CD8-positive, alpha-beta memory T cell (primary cell): ENCODE measurements around the gene GEMIN4. TPM values are rescaled to one million over a fixed set of nuclear protein-coding genes. Genes with fewer than 3 reads are reported as not detected.

Source experiments
- CTCF ChIA-PET: fragments of 350-600 bp; sonication (Branson Sonifier 250); formaldehyde crosslinking; loops from one replicate; lab custom pipeline; 2021; ENCODE audit warnings: antibody characterized with exemption; lab: Charles Lee
- POLR2A ChIA-PET: fragments of 350-600 bp; sonication (Branson Sonifier 250); formaldehyde crosslinking; loops from one replicate; lab custom pipeline; 2021; ENCODE audit warnings: antibody characterized with exemption; lab: Charles Lee
- DNase-seq, 5 donors: peaks; one replicate each; pipeline versions ENCODE4 v3.0.0 to v3.0.0-alpha.2; 2020 to 2022; ENCODE audit warnings: mixed read lengths in 1 of 5
- H3K27ac ChIP-seq: one replicate; pipeline ENCODE4 v1.7.0; 2013; ENCODE audit warnings: low read depth, mild to moderate bottlenecking, low read length, moderate library complexity
- H3K27me3 ChIP-seq: 2 replicates; pipeline ENCODE4 v1.7.0; 2013; ENCODE audit warnings: low read length, mild to moderate bottlenecking; ENCODE audit not compliant: insufficient read depth, poor library complexity, severe bottlenecking
- H3K36me3 ChIP-seq: 2 replicates; pipeline ENCODE4 v1.7.0; 2013; ENCODE audit warnings: mild to moderate bottlenecking, low read length, moderate library complexity; ENCODE audit not compliant: insufficient read depth
- H3K4me1 ChIP-seq: 2 replicates; pipeline ENCODE4 v1.7.0; 2013; ENCODE audit warnings: mild to moderate bottlenecking, low read length, moderate library complexity; ENCODE audit not compliant: insufficient read depth
- H3K4me3 ChIP-seq: 2 replicates; pipeline ENCODE4 v1.7.0; 2013; ENCODE audit warnings: mild to moderate bottlenecking, low read length
- H3K9me3 ChIP-seq: 2 replicates; pipeline ENCODE4 v1.7.0; 2013; ENCODE audit warnings: mild to moderate bottlenecking, low read length
- H3K27ac Mint-ChIP-seq, 8 donors: one replicate each; pipeline ENCODE4 v1.8.0; 2020 to 2021; ENCODE audit warnings: mixed read lengths in 8 of 8, mild to moderate bottlenecking in 6 of 8, inconsistent platforms in 3 of 8, moderate library complexity in 3 of 8
- H3K27me3 Mint-ChIP-seq, 2 donors: one replicate each; pipeline ENCODE4 v1.8.0; 2020 to 2021; ENCODE audit warnings: mixed read lengths in 2 of 2, mild to moderate bottlenecking in 1 of 2, moderate library complexity in 1 of 2
- H3K36me3 Mint-ChIP-seq, 3 donors: one replicate each; pipeline ENCODE4 v1.8.0; 2020 to 2021; ENCODE audit warnings: mixed read lengths in 3 of 3, inconsistent platforms in 1 of 3, mild to moderate bottlenecking in 1 of 3
- H3K4me1 Mint-ChIP-seq, 3 donors: one replicate each; pipeline ENCODE4 v1.8.0; 2020 to 2021; ENCODE audit warnings: mixed read lengths in 3 of 3, inconsistent platforms in 1 of 3, mild to moderate bottlenecking in 1 of 3
- H3K4me3 Mint-ChIP-seq, 7 donors: one replicate each; pipeline ENCODE4 v1.8.0; 2020 to 2021; ENCODE audit warnings: mixed read lengths in 7 of 7, mild to moderate bottlenecking in 6 of 7, moderate library complexity in 4 of 7, inconsistent platforms in 2 of 7
- H3K9me3 Mint-ChIP-seq, 5 donors: one replicate each; pipeline ENCODE4 v1.8.0; 2020 to 2022; ENCODE audit warnings: mixed read lengths in 5 of 5, mild to moderate bottlenecking in 3 of 5, moderate library complexity in 2 of 5, inconsistent platforms in 1 of 5
- polyA plus RNA-seq: library from polyadenylated mRNA; unstranded; fragments of 300-500 nt; fragmentation: Illumina TruSeq; gene quantifications from one replicate; pipeline ENCODE4 v1.2.3, GENCODE V29; 2021
- total RNA-seq, 2 experiments: library from RNA; stranded (reverse); gene quantifications; one replicate each; pipeline ENCODE4 v1.2.3, GENCODE V29; 2021

The GEMIN4 gene
- total RNA-seq (10 to 100 TPM; 55.5 to 56.5 TPM), polyA plus RNA-seq (23.2 TPM)

- H3K27me3 ChIP-seq, result no peaks in the 10 kb centered on the region
- Mint-ChIP-seq H3K27ac (peak within 1 kb of the TSS; percentile 74 to 98 (median 93)), H3K27me3 (no peaks in the 10 kb centered on the region), H3K4me1 (peaks cover 35 to 48% (median 40%) of the 10 kb centered on the region in 3 donors), H3K36me3 (peaks cover 0 to 30% (median 1%) of the 10 kb centered on the region in 3 donors), H3K9me3 (no peaks in the 10 kb centered on the region), H3K4me3 (peak within 1 kb of the TSS; percentile 90 to 95 (median 94))
- peak within 1 kb of the TSS; percentile 86 for H3K4me3 ChIP-seq
- H3K27ac ChIP-seq, result peak within 1 kb of the TSS; percentile 72
- CTCF ChIA-PET, result interaction anchor here (0.6 to 2.0 kb wide), 11 partner anchors 10 to 340 kb away, joined by 3 to 10 read pairs (median 4); partner anchors contain the start of genes GLOD4, MRM3 and TIMM22
- H3K9me3 ChIP-seq, result no peaks in the 10 kb centered on the region
- POLR2A ChIA-PET, result interaction anchor here (0.8 to 2.0 kb wide), 3 partner anchors 30 to 38 kb away, joined by 3 to 17 read pairs (median 3); partner anchors contain the start of genes GLOD4 and MRM3
- DNase-seq, result peak; percentile 94 to 98 (median 97)
- H3K4me1 ChIP-seq, result peaks cover 23% of the 10 kb centered on the region
- peaks cover 6% of the 10 kb centered on the region for H3K36me3 ChIP-seq
Observed at GRCh38 chr17:752002-752619, at the start of gene GEMIN4. GEMIN4 (minus strand) TSS chr17:752264; CDS start chr17:752142, 122 bp downstream.

- Histone ChIP-seq H3K4me3 (no peak overlapping the region), H3K4me1 (no peaks in the 10 kb centered on the region), H3K27me3 (no peaks in the 10 kb centered on the region), H3K9me3 (no peaks in the 10 kb centered on the region), H3K27ac (no peak overlapping the region), H3K36me3 (no peaks in the 10 kb centered on the region)
- Mint-ChIP-seq H3K4me3 (no peak overlapping the region), H3K4me1 (no peaks in the 10 kb centered on the region), H3K27me3 (peaks cover 0 to 1% of the 10 kb centered on the region in 2 donors), H3K9me3 (no peaks in the 10 kb centered on the region), H3K27ac (no peak overlapping the region), H3K36me3 (no peaks in the 10 kb centered on the region)
- ChIA-PET CTCF (no interaction called here), POLR2A (no interaction called here)
- DNase-seq, result no peak
Observed at GRCh38 chr17:801660-802059, 49.6 kb upstream of the GEMIN4 start.

- Mint-ChIP-seq H3K9me3 (no peaks in the 10 kb centered on the region), H3K4me1 (no peaks in the 10 kb centered on the region), H3K27ac (peak overlapping the region in 1 of 8 donors; percentile 47), H3K36me3 (no peaks in the 10 kb centered on the region), H3K4me3 (no peak overlapping the region), H3K27me3 (peaks cover 0 to 1% of the 10 kb centered on the region in 2 donors)
- no peaks in the 10 kb centered on the region for H3K9me3 ChIP-seq
- no peaks in the 10 kb centered on the region for H3K4me1 ChIP-seq
- no peak overlapping the region for H3K4me3 ChIP-seq
- POLR2A ChIA-PET, result interaction anchor here (0.5 kb wide), 1 partner anchor 88 kb away, joined by 4 read pairs; no protein-coding TSS in a partner anchor
- H3K36me3 ChIP-seq, result no peaks in the 10 kb centered on the region
- DNase-seq, result no peak
- no peak overlapping the region for H3K27ac ChIP-seq
- CTCF ChIA-PET, result no interaction called here
- H3K27me3 ChIP-seq, result no peaks in the 10 kb centered on the region
Observed at GRCh38 chr17:800446-801242, 48.6 kb upstream of the GEMIN4 start.

- no peak overlapping the region for H3K27ac ChIP-seq
- no peaks in the 10 kb centered on the region for H3K36me3 ChIP-seq
- no peaks in the 10 kb centered on the region for H3K9me3 Mint-ChIP-seq
- no peaks in the 10 kb centered on the region for H3K27me3 ChIP-seq
- DNase-seq, result no peak
- no peak overlapping the region for H3K4me3 Mint-ChIP-seq
- peaks cover 5 to 6% (median 5%) of the 10 kb centered on the region in 3 donors for H3K4me1 Mint-ChIP-seq
- H3K36me3 Mint-ChIP-seq, result no peaks in the 10 kb centered on the region
- CTCF ChIA-PET, result interaction anchor here (1.6 kb wide), 1 partner anchor 182 kb away, joined by 5 read pairs; no protein-coding TSS in a partner anchor
- H3K4me3 ChIP-seq, result no peak overlapping the region
- H3K9me3 ChIP-seq, result no peaks in the 10 kb centered on the region
- H3K27ac Mint-ChIP-seq, result no peak overlapping the region
- POLR2A ChIA-PET, result no interaction called here
- peaks cover 0 to 1% of the 10 kb centered on the region in 2 donors for H3K27me3 Mint-ChIP-seq
- H3K4me1 ChIP-seq, result no peaks in the 10 kb centered on the region
Observed at GRCh38 chr17:799261-799660, 47.2 kb upstream of the GEMIN4 start.

- peaks cover 0 to 1% of the 10 kb centered on the region in 2 donors for H3K27me3 Mint-ChIP-seq
- H3K27ac ChIP-seq, result no peak overlapping the region
- ChIA-PET POLR2A (no interaction called here), CTCF (interaction anchor here (1.6 kb wide), 1 partner anchor 183 kb away, joined by 5 read pairs; no protein-coding TSS in a partner anchor)
- no peak for DNase-seq
- H3K27me3 ChIP-seq, result no peaks in the 10 kb centered on the region
- H3K4me3 Mint-ChIP-seq, result no peak overlapping the region
- H3K4me1 Mint-ChIP-seq, result peaks cover 5 to 6% (median 5%) of the 10 kb centered on the region in 3 donors
- no peak overlapping the region for H3K4me3 ChIP-seq
- H3K27ac Mint-ChIP-seq, result no peak overlapping the region
- no peaks in the 10 kb centered on the region for H3K9me3 Mint-ChIP-seq
- H3K9me3 ChIP-seq, result no peaks in the 10 kb centered on the region
- peaks cover 0 to 5% (median 0%) of the 10 kb centered on the region in 3 donors for H3K36me3 Mint-ChIP-seq
- no peaks in the 10 kb centered on the region for H3K36me3 ChIP-seq
- H3K4me1 ChIP-seq, result no peaks in the 10 kb centered on the region
Observed at GRCh38 chr17:798246-798645, 46.2 kb upstream of the GEMIN4 start.

GRCh38 chr17:797236-797840 is 45.3 kb upstream of the GEMIN4 start:
- Histone ChIP-seq H3K4me1 (no peaks in the 10 kb centered on the region), H3K36me3 (peaks cover 4% of the 10 kb centered on the region), H3K27me3 (no peaks in the 10 kb centered on the region), H3K4me3 (no peak overlapping the region), H3K27ac (no peak overlapping the region), H3K9me3 (no peaks in the 10 kb centered on the region)
- Mint-ChIP-seq H3K4me3 (no peak overlapping the region), H3K9me3 (no peaks in the 10 kb centered on the region), H3K27me3 (peaks cover 0 to 1% of the 10 kb centered on the region in 2 donors), H3K27ac (peak overlapping the region in 2 of 8 donors; percentile 58 to 87), H3K36me3 (peaks cover 0 to 11% (median 5%) of the 10 kb centered on the region in 3 donors), H3K4me1 (peaks cover 5 to 6% (median 5%) of the 10 kb centered on the region in 3 donors)
- POLR2A ChIA-PET, result no interaction called here
- DNase-seq, result no peak
- CTCF ChIA-PET, result no interaction called here

GRCh38 chr17:796609-797008 is 44.5 kb upstream of the GEMIN4 start:
- POLR2A ChIA-PET, result no interaction called here

More at GRCh38 chr17:796609-797008, 44.5 kb upstream of the GEMIN4 start:
- H3K4me3 ChIP-seq, result no peak overlapping the region
- Mint-ChIP-seq H3K4me3 (no peak overlapping the region), H3K9me3 (no peaks in the 10 kb centered on the region), H3K4me1 (peaks cover 5 to 6% (median 5%) of the 10 kb centered on the region in 3 donors), H3K27ac (no peak overlapping the region), H3K27me3 (peaks cover 0 to 1% of the 10 kb centered on the region in 2 donors), H3K36me3 (peaks cover 0 to 18% (median 5%) of the 10 kb centered on the region in 3 donors)
- no peaks in the 10 kb centered on the region for H3K27me3 ChIP-seq
- H3K9me3 ChIP-seq, result no peaks in the 10 kb centered on the region
- H3K27ac ChIP-seq, result no peak overlapping the region
- no peaks in the 10 kb centered on the region for H3K4me1 ChIP-seq
- DNase-seq, result no peak
- CTCF ChIA-PET, result interaction anchor here (0.7 to 2.4 kb wide), 3 partner anchors 184 to 260 kb away, joined by 3 to 12 read pairs (median 3); no protein-coding TSS in a partner anchor
- peaks cover 11% of the 10 kb centered on the region for H3K36me3 ChIP-seq
